ENCODE data around the gene PPP6R2.
"Not testable (repeated sequence)": the region's sequence is repeated elsewhere in the genome, so short reads cannot be mapped to it uniquely, and the experiment has no call there.

The PPP6R2 gene

DNA sequence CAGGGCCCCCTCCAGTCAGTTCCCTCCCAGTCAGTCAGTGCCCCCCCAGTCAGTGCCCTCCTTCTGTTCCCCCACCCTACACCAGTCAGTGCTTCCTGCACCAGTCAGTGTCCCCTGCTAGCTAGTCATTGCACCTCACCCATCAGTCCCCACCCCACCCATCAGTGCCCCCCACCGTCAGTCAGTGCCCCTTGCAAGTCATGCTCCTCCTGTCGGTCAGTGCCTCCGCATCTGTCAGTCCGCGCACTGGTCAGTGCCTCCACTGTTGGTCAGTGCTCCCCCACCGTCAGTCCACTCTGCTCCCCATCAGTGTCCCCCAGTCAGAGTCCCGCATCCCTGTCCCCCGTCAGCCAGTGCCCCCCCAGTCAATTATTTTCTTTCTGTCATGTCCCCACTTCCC, 3.3 kb downstream of the PPP6R2 start:
- FAIRE-seq, result no peak

GRCh38 chr22:50347157-50347556, 4.0 kb downstream of the PPP6R2 start:
- no peak for FAIRE-seq

DNA sequence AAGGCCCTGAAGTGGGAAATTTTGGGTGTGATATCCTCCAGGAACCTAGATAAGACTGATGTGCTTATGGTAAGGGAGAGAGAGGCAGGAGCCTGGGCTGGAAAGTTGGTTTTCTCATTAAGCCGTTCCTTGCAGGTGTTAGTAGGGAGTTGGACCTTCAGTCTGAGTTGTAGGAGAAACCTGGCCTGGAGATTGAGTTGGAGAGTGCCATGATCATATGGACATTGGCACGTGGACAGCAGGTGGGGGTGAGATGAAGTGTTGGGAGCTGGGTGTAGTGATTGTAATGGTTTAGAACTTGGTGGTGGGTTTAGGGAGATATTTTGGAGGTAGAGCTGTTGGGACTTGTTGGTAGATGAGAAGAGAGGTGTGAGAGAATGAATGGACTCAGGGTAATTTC, 4.9 kb downstream of the PPP6R2 start:
- FAIRE-seq, result no peak

GRCh38 chr22:50356186-50356585, 13.1 kb downstream of the PPP6R2 start:
- no peak for FAIRE-seq

GRCh38 chr22:50357222-50357621, 14.1 kb downstream of the PPP6R2 start:
- FAIRE-seq, result no peak

DNA sequence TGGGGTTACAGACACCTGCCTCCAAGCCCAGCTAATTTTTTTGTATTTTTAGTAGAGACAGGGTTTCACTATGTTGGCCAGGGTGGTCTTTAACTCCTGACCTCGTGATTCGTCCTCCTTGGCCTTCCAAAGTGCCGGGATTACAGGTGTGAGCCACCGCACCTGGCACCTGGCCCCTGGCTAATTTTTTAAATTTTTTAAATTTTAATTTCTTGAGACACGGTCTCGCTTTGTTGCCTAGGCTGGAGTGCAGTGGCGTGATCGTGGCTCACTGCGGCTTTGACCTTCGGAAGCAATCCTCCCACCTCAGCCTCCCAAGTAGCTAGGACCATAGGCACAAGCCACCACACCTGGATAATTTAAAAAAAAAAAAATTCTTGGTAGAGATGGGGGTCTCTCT, 14.6 kb downstream of the PPP6R2 start:
- no peak for FAIRE-seq

- no peak for FAIRE-seq
Measured at GRCh38 chr22:50360578-50360977, 17.5 kb downstream of the PPP6R2 start.

- FAIRE-seq, result no peak
Measured at GRCh38 chr22:50361222-50361621, 18.1 kb downstream of the PPP6R2 start.

DNA sequence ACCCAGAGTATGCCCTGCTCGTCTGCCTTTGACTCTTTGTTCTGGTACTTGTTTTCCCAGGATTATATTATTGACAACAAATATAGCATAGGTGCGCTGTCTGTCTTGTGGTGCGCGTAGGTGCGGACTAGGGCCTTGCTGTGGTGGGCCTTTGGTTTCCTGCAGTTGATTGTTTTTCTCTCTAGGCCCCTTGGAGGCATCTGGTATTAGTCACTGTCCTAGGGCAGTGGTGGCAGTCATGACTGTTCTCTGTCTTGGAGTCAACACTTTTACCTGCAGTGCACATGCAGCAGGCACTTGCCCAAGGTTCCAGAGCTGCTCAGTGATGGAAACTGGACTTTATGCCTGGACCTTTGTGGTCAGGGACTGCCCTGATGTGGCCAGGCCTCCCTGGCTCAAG, 18.6 kb downstream of the PPP6R2 start:
- FAIRE-seq, result no peak

GRCh38 chr22:50363166-50363802, 20.2 kb downstream of the PPP6R2 start:
- FAIRE-seq, result no peak

GRCh38 chr22:50363803-50364194, 20.7 kb downstream of the PPP6R2 start:
- not testable (repeated sequence) for FAIRE-seq

DNA sequence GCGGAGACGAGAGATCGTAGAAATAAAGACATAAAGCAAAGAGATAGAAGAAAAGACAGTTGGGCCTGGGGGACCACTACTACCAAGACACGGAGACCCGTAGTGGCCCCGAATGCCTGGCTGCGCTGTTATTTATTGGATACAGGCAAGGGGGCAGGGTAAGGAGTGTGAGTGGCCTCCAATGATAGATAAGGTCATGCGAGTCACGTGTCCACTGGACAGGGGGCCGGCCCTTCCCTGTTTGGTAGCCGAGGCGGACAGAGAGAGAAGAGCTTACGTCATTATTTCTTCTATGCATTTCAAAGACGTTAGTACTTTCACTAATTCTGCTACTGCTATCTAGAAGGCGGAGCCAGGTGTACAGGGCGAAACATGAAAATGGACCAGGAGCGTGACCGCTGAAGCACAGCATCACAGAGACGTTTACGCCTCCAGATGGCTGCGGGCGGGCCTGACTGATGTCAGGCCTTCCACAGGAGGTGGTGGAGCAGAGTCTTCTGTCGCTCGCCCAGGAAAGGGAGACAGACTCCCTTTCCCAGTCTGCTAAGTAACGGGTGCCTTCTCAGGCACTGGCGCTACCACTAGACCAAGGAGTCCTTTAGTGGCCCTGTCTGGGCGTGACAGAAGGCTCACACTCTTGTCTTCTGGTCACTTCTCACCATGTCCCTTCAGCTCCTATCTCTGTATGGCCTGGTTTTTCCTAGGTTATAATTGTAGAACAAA, 24.8 kb downstream of the PPP6R2 start:
- FAIRE-seq, result no peak

DNA sequence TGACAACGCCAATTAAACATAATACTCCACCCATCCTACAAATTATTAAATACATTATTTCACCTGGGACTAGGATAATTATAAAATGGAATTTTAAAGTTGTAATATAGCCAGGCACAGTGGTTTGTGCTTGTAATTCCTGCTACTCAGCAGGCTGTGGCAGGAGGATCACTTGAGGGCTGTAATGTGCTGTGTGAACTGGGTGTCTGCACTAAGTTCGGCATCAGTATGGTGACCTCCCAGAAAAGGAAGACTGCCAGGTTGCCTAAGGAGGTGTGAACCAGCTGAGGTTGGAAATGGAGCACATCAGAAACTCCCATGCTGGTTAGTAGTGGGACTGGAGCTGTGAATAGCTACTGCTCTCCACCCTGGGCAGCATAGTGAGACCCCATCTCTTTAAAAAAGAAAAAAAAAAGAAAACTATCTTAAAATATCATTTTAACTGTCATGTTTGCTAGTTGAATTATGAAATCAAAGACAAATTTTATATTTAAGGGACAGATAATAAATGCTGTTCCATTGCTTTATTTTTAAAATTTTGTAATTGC, 28.0 kb downstream of the PPP6R2 start:
- no peak for FAIRE-seq

GRCh38 chr22:50376085-50376651, 33.0 kb downstream of the PPP6R2 start:
- no peak for FAIRE-seq

DNA sequence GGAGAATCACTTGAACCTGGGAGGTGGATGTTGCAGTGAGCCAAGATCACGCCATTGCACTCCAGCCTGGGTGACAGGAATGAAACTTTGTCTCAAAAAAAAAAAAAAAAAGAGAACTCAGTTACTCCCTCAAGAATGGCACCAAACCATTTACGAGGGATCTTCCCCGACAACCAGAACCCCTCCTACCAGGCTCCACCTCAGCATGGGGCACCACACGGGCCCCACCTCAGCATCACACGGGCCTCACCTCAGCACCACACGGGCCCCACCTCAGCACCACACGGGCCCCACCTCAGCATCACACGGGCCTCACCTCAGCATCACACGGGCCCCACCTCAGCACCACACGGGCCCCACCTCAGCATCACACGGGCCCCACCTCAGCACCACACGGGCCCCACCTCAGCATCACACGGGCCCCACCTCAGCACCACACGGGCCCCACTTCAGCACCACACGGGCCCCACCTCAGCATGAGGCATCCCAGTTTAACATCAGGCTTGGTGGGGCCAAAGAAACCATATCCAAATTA, 38.0 kb downstream of the PPP6R2 start:
- FAIRE-seq, result not testable (repeated sequence)

DNA sequence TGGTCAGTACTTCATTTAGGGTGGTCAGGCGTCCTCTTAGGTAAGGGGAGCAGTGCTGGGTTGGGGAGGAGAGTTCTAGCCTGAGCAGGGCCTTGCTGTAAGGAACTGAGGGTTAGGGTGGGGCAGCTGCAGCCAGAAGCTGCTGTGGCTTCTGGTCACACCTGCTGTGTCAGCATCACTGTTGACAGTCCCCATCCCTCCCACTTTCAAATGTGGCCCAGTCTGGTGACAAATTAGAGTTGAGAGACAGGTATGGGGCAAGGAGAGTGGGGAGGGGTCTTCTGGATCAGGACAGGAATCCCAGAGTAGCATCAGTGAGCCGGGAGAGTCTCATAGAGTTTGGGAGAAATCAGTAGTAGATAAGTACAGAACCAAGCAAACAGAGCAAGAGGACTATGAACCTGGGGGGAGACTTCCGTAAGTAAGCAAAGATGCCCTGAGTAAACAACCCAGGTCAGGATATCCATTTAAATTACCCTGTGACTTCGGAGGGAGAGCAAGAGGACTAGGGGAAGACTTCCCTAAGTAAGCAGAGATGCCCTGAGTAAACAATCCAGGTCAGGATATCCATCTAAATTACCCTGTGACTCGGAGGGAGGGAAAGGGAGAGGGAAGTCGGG, 53.7 kb downstream of the PPP6R2 start:
- FAIRE-seq, result no peak

- FAIRE-seq, result not testable (repeated sequence)
Measured at GRCh38 chr22:50397371-50398060, 54.4 kb downstream of the PPP6R2 start.

DNA sequence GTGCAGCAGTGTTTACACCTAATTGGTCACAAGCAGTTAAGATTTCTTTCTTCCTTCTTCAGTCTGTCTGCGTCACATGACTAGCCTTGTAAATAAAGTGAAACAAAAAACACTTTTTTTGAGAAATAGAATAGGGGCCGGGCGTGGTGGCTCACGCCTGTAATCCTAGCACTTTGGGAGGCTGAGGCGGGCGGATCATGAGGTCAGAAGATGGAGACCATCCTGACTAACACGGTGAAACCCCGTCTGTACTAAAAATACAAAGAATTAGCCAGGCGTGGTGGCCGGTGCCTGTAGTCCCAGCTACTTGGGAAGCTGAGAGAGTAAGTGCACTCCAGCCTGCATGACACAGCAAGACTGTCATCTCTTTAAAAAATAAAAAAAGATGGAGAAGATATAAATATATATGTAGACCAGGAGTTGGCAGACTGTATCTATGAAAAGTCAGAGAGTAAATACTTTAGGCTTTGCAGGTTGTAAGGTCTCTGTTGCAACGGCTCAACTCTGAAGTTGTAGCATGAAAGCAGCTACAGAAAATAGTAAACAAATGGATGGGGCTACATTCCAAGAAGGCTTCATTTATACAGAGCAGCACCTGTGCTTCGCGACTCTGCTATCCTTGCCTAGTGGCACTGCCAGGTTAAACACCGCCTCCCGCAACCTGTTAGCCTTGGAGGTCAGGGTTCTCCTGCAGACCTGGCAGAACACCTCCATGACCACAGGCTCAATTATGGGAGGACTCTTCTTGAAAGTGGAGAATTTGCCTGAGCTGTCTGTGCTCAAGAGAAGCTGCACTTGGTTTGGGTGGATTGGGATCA, 55.9 kb downstream of the PPP6R2 start:
- FAIRE-seq, result no peak

GRCh38 chr22:50399751-50400331, 56.7 kb downstream of the PPP6R2 start:
- FAIRE-seq, result no peak

DNA sequence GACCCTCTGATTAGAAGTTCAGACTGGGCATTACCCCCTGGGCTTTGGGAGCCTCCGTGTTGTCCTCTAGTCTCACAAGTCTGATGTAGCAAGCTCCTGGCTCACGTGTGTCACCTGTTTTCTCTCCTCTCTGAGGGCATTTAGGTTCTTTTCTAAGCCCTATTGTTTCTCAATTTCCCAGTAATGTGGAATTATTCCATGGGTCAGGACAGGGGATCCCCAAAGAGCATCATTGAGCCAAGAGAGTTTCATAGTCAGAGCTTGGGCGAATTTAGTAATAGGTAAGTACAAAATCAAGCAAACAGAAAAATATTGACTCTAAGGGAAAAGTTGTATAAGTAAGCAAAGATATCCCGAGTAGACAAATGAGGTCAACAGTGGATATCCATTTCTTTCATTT, 57.3 kb downstream of the PPP6R2 start:
- FAIRE-seq, result no peak

DNA sequence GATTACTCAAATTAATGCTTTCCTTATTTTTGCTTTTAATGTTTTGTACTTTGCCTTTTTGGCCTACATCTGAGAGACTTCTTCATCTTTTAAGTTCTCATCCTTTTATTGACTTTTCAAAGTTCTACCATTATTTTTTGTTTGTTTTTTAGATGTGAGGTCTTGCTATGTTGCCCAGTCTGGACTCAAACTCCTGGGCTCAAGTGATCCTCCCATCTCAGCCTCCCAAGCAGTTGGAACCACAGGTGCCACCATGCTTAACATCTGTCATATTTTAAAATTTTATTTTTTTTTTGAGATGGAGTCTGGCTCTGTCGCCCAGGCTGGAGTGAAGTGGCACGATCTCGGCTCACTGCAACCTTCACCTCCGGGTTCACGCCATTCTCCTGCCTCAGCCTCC, 57.8 kb downstream of the PPP6R2 start:
- FAIRE-seq, result no peak
